Nephron (organoid): Measurements from ENCODE around the gene RASSF7.

Experiments used
- H3K27ac Mint-ChIP-seq, 3 experiments: 2 replicates each; pipeline ENCODE4 v1.8.0; 2020; ENCODE audit warnings: mixed read lengths in 3 of 3, mild to moderate bottlenecking in 2 of 3, moderate library complexity in 1 of 3
- H3K27me3 Mint-ChIP-seq: 2 replicates; pipeline ENCODE4 v1.8.0; 2021; ENCODE audit warnings: low read depth, mild to moderate bottlenecking, moderate library complexity, mixed read lengths
- H3K36me3 Mint-ChIP-seq: 2 replicates; pipeline ENCODE4 v1.8.0; 2020; ENCODE audit warnings: low read depth, mixed read lengths
- H3K4me1 Mint-ChIP-seq: 2 replicates; pipeline ENCODE4 v1.8.0; 2020; ENCODE audit warnings: mixed read lengths
- H3K4me3 Mint-ChIP-seq, 3 experiments: 2 replicates each; pipeline ENCODE4 v1.8.0; 2020; ENCODE audit warnings: mild to moderate bottlenecking in 3 of 3, mixed read lengths in 3 of 3, moderate library complexity in 2 of 3
- H3K9me3 Mint-ChIP-seq: 2 replicates; pipeline ENCODE4 v1.8.0; 2020; ENCODE audit warnings: mixed read lengths
- CTCF ChIP-seq, 3 experiments: fragments of 200-600 bp; sonication (generic); IDR thresholded peaks; one replicate each; pipeline ENCODE4 v1.5.0; 2021; ENCODE audit warnings: antibody characterized with exemption in 3 of 3; ENCODE audit not compliant: unreplicated experiment in 3 of 3

Gene RASSF7

GRCh38 chr11:528815-529727, 31.7 kb upstream of the RASSF7 start:
- no peak for TF ChIP-seq CTCF (IDR thresholded peaks at IDR 0.05; ENCODE audit: unreplicated experiment in 3 of 3)
- no peaks in the 10 kb centered on the region for H3K4me1 Mint-ChIP-seq
- H3K9me3 Mint-ChIP-seq = no peaks in the 10 kb centered on the region
- no peaks in the 10 kb centered on the region for H3K36me3 Mint-ChIP-seq
- no peak overlapping the region for H3K27ac Mint-ChIP-seq
- H3K4me3 Mint-ChIP-seq = peak overlapping the region in 1 of 3 experiments; percentile 30
- peaks cover 3% of the 10 kb centered on the region for H3K27me3 Mint-ChIP-seq

GRCh38 chr11:529728-530411, 30.9 kb upstream of the RASSF7 start:
- TF ChIP-seq CTCF (IDR thresholded peaks at IDR 0.05; ENCODE audit: unreplicated experiment in 3 of 3) = no peak
- Mint-ChIP-seq H3K4me1 (no peaks in the 10 kb centered on the region), H3K27me3 (peaks cover 3% of the 10 kb centered on the region), H3K27ac (no peak overlapping the region), H3K4me3 (peak overlapping the region in 1 of 3 experiments; percentile 48), H3K36me3 (no peaks in the 10 kb centered on the region), H3K9me3 (no peaks in the 10 kb centered on the region)

- Mint-ChIP-seq H3K4me1 (peaks cover 2% of the 10 kb centered on the region), H3K36me3 (no peaks in the 10 kb centered on the region), H3K9me3 (no peaks in the 10 kb centered on the region), H3K4me3 (peak overlapping the region; percentile 48 to 74 (median 64)), H3K27me3 (peaks cover 2% of the 10 kb centered on the region), H3K27ac (no peak overlapping the region)
- TF ChIP-seq CTCF (IDR thresholded peaks at IDR 0.05; ENCODE audit: unreplicated experiment in 3 of 3) = no peak
Observed at GRCh38 chr11:530960-531831, 29.6 kb upstream of the RASSF7 start.

GRCh38 chr11:531919-532526, 28.7 kb upstream of the RASSF7 start:
- no peaks in the 10 kb centered on the region for H3K36me3 Mint-ChIP-seq
- no peaks in the 10 kb centered on the region for H3K9me3 Mint-ChIP-seq
- H3K4me1 Mint-ChIP-seq = peaks cover 4% of the 10 kb centered on the region
- H3K27me3 Mint-ChIP-seq = peaks cover 5% of the 10 kb centered on the region
- no peak overlapping the region for H3K27ac Mint-ChIP-seq
- H3K4me3 Mint-ChIP-seq = peak overlapping the region; percentile 48 to 74 (median 64)
- no peak for TF ChIP-seq CTCF (IDR thresholded peaks at IDR 0.05; ENCODE audit: unreplicated experiment in 3 of 3)

- H3K9me3 Mint-ChIP-seq = no peaks in the 10 kb centered on the region
- TF ChIP-seq CTCF (IDR thresholded peaks at IDR 0.05; ENCODE audit: unreplicated experiment in 3 of 3) = no peak
- H3K4me1 Mint-ChIP-seq = peaks cover 4% of the 10 kb centered on the region
- H3K4me3 Mint-ChIP-seq = peak overlapping the region in 1 of 3 experiments; percentile 74
- no peaks in the 10 kb centered on the region for H3K36me3 Mint-ChIP-seq
- peaks cover 5% of the 10 kb centered on the region for H3K27me3 Mint-ChIP-seq
- H3K27ac Mint-ChIP-seq = no peak overlapping the region
Observed at GRCh38 chr11:532527-532985, 28.2 kb upstream of the RASSF7 start.
